HUDEP-2 (cell line): ENCODE results near the gene LRPAP1.

ENCODE experiments used
- DNase-seq, 76 experiments: peaks; one replicate each; lab custom pipeline; 2025; ENCODE audit not compliant: unreplicated experiment in 76 of 76; lab: John Stamatoyannopoulos, UW

LRPAP1 gene

DNA sequence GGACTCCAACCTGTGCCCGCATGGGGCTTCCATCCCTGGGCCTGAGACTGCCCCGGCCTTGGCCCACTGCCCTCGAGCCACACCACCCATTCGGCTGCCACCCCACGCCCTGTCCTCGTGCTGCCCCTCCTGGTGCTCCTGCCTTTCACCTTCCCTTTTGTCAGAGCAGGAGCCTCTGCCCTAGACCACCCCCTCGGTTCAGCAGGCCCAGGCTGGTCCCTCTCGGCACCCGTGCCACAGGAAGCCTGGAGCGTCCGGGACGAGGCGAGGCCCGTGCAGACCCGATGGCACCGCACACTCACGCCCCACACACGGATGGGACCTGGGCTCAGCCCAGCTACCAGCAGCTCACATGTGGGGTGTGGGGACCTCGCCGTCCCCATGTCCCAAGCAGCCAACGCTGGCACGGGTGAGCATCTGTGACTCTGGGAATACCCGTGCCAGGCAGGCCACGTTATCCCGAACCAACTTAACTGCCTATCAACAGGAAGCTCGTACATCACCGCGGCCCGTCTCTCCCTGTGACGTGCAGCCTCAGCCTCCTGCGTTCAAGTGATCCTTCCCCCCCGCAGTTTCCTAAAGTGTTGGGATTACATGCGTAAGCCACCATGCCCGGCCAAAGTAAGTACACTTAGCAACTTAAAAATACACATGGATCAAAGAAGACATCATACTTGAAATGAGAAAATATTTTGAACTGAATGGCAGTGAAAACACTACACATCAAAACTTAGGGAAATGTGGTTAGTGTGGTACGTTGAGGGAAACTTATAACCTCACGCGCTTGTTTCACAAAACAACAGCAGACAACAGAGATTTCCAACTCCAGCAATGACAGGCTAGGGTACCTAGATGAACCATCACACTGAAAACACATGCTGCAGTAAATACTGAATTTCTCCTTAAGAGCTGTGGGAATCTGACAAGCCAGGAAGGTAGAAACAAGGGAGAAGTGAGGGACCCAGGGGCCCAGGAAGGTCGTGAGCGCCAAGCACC lies 29.0 kb downstream of the LRPAP1 start:
- no peak for DNase-seq

GRCh38 chr4:3501825-3502425 lies 30.3 kb downstream of the LRPAP1 start:
- no peak for DNase-seq

- DNase-seq, result no peak
Measured at GRCh38 chr4:3501126-3501824, 30.9 kb downstream of the LRPAP1 start.

GRCh38 chr4:3500634-3501101 lies 31.6 kb downstream of the LRPAP1 start:
- DNase-seq, result no peak

- DNase-seq, result no peak
Measured at GRCh38 chr4:3500111-3500510, 32.1 kb downstream of the LRPAP1 start.

DNA sequence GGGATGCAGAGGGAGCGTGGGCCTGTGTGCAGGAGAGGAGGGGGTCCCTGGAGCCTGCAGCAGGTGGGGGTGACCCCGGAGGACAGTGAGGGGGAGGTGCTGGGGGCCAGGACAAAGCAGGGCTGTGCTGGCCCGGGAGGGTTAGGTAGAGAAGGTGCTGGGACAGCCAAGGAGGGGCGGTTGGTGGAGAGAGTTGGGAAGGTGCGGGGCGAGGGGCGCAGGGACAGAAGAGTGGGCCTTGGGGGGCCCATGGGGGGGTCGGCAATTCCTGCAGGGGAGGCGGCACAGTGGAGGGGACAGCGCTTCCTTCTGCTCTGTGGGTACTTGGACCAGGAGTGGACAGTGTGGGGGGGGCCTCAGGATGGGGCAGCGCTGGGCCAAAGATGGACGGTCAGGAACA lies 32.5 kb downstream of the LRPAP1 start:
- no peak for DNase-seq

GRCh38 chr4:3498901-3499510 lies 33.2 kb downstream of the LRPAP1 start:
- DNase-seq, result no peak

DNA sequence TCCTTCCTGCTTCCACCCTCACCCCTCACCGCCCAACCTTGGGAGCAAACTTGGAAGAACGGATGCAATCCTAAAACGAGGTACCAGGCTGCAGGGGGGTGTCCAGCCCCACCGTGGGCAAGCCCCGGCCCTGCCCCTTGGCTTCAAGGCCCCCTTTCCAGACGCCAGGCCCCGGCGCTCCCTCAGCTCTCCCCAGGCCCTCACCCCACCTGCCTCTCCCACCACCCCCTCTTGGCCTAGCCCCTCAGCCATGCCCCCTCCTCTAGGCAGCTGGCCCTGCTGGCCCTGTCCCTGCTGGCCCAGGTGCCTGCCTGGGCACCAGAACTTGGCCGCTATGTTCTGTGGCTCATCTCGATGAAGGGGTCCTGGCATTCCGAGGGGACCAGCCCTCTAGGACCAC lies 33.8 kb downstream of the LRPAP1 start:
- no peak for DNase-seq

GRCh38 chr4:3497523-3498389 lies 34.5 kb downstream of the LRPAP1 start:
- no peak for DNase-seq

DNA sequence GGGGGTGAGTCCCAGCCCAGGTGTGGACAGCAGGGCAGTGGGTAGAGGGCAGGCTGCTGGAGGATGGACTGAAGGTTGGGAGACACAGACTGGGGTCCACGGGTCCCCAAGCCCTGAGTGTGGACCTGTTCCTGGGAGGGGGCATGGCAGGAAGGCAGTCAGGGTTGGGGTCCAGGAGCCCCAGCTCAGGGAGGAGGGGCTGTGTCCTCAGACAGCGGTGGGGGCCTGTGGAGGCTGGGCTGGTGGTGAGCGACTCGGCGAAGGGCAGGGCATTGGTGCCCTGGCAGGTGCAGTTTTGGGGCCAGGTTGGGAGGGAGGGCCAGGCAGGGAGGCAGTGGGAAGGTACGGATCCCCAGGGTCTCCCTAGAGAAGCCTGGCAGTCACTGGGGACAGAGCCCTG lies 35.1 kb downstream of the LRPAP1 start:
- no peak for DNase-seq

GRCh38 chr4:3496021-3496420 lies 36.2 kb downstream of the LRPAP1 start:
- DNase-seq, result no peak

DNA sequence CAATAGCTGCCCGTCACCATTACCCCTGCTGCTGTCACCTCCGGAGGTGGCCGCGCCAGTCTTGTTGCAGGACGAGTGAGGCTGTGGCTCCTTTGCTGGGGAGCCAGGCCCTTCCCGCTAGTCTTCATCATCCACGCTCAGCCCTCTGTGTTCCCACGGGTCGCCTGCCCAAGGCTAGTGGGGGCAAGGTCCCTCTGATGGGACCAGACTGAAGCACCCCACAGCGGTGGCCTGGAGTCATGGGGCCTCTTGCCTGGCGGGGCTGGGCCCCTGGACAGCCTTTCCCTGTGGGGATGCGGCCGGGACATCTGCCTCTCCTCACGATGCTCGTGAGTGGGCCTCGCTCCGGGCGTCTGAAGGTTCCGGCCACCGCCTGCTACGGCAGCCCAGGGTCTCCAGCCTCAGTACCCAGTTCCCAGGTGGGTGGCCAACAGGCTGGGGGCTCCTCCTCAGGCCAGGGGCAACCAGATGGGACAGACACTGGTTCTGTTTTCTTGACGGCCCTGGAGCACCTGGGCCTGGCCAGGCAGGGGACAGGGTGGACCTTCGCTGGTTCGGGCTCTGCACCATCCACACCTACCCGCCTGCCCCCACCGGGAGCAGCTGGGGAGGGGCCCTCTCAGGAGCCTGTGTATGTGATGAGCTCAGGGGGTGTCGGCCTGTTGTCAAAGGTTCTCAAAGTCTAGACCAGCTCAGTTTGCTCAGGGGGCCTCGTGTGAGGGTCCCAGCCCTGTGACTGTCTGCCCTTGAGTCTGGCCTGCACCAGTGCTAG lies 36.8 kb downstream of the LRPAP1 start:
- no peak for DNase-seq

- DNase-seq, result no peak
Measured at GRCh38 chr4:3494462-3494871, 37.8 kb downstream of the LRPAP1 start.

GRCh38 chr4:3493720-3494461 lies 38.3 kb downstream of the LRPAP1 start:
- DNase-seq, result no peak

- no peak for DNase-seq
Measured at GRCh38 chr4:3492741-3493719, 39.2 kb downstream of the LRPAP1 start.

DNA sequence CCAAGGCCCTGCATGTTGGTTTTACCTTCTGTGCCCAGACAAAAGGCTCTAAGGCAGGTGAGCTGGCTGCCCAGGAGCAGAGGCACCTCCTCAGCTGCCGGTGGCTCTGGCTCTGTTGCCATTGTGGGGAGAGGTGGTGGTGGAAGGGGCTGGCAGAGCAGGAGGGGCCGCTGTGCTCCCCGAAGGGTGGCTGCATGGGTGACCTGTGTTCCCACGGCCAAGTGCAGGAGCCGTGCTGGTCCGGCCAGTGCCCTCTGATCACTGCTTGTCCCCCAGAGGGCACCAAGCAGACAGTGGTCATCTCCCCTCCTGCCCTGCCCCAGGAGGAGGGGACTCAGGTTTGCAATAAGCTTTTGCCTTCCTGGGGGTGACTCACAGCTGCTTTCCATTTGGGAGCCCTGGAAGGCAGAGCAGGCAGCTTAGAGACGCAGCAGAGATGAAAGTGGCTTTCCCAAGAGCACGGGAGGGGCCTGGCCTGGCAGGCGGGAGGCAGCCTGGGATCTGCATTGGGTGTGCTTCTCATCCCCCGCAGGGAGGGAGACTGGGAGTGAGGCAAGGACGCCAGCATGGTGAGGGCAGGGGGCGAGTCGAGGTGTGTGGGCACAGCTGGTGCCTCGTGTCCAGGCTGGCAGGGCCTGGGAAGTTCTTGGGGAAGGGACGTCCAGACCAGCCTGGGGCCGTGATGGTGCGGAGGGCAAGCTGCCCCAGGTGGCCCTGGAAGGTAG lies 40.4 kb downstream of the LRPAP1 start:
- DNase-seq, result no peak
